ENCODE data around the gene EAF2. TPM values are rescaled to one million over a fixed set of nuclear protein-coding genes. Genes with fewer than 3 reads are reported as not detected.

The EAF2 gene
- total RNA-seq, 1 experiment from 2014 or later = 4.5 TPM

DNA sequence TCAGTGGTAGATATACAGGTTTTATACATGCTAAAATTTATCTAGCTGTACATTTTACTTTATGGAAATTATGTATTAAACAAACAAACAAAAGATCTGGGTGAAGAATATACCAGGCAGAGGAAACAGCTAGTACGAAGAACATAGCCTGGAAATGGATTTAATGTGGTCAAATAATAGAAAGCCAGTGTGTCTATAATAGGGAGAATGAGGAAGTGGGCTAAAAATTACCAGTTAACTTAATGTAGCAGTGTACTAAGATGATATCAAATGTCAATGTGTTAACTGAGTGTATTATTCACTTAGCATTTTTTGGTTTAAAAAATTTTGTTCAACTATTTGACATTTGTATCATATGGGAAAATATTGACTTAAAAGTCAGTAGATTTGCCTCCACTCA lies 36.4 kb downstream of the EAF2 start:
- CTCF ChIA-PET = interaction anchor here (0.6 kb wide), 1 partner anchor 1578 kb away, joined by 3 read pairs; the partner anchor contains the start of gene ADCY5
- BruUV-seq (replicated peaks) = no TSS peak

DNA sequence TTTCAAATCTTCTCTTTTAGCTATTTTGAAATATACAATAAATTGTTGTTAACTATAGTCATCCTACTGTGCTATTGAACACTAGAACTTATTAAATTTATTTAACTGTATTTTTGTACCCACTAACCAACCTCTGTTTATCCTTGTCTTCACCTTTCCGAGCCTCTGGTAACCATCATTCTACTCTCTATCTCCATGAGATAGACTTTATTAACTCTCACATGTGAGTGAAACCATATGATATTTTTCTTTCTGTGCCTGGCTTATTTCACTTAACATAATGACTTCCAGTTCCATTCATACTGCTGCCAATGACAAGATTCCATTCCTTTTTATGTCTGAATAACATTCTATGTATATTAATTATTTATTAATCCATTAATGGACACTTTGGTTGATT lies 43.4 kb downstream of the EAF2 start:
- Mint-ChIP-seq H3K36me3 (ENCODE audit: insufficient read depth, unreplicated experiment) (no peaks in the 10 kb centered on the region), H3K4me1 (ENCODE audit: low read depth, unreplicated experiment) (peaks cover 3% of the 10 kb centered on the region), H3K27me3 (ENCODE audit: insufficient read depth, unreplicated experiment) (no peaks in the 10 kb centered on the region), H3K9me3 (ENCODE audit: unreplicated experiment) (no peaks in the 10 kb centered on the region), H3K27ac (ENCODE audit: unreplicated experiment) (no peak overlapping the region), H3K4me3 (ENCODE audit: unreplicated experiment) (no peak overlapping the region)
- H3K9me3 ChIP-seq = no peaks in the 10 kb centered on the region
- ChIA-PET CTCF (interaction anchor here (0.6 kb wide), 1 partner anchor 381 kb away, joined by 5 read pairs; no protein-coding TSS in a partner anchor), POLR2A (no interaction called here)
- H3K27me3 ChIP-seq (replicated peaks; ENCODE audit: control insufficient read depth, insufficient read depth, low read length) = no peaks in the 10 kb centered on the region
- TF ChIP-seq, protein P1, sequence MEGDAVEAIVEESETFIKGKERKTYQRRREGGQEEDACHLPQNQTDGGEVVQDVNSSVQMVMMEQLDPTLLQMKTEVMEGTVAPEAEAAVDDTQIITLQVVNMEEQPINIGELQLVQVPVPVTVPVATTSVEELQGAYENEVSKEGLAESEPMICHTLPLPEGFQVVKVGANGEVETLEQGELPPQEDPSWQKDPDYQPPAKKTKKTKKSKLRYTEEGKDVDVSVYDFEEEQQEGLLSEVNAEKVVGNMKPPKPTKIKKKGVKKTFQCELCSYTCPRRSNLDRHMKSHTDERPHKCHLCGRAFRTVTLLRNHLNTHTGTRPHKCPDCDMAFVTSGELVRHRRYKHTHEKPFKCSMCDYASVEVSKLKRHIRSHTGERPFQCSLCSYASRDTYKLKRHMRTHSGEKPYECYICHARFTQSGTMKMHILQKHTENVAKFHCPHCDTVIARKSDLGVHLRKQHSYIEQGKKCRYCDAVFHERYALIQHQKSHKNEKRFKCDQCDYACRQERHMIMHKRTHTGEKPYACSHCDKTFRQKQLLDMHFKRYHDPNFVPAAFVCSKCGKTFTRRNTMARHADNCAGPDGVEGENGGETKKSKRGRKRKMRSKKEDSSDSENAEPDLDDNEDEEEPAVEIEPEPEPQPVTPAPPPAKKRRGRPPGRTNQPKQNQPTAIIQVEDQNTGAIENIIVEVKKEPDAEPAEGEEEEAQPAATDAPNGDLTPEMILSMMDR (IDR thresholded peaks at IDR 0.05; ENCODE audit: insufficient read depth in 1 of 2, low read depth in 1 of 2, low read length in 1 of 2, severe bottlenecking in 1 of 2, unreplicated experiment in 1 of 2) = no peak
- H3K4me1 ChIP-seq = no peaks in the 10 kb centered on the region
- DNase-seq = no peak
- H3K4me3 ChIP-seq (ENCODE audit: low read depth, low read length) = no peak overlapping the region
- intact Hi-C loops (cut with micrococcal nuclease; ENCODE audit: unreplicated experiment) = no loop called here
- H3K36me3 ChIP-seq (ENCODE audit: control insufficient read depth, insufficient read depth, low read length) = no peaks in the 10 kb centered on the region
- no TSS peak for BruUV-seq (replicated peaks)

More for the DNA sequence above, 36.4 kb downstream of the EAF2 start:
- no peaks in the 10 kb centered on the region for H3K9me3 Mint-ChIP-seq (ENCODE audit: unreplicated experiment)
- H3K4me3 Mint-ChIP-seq (ENCODE audit: unreplicated experiment) = no peak overlapping the region
- POLR2A ChIA-PET = no interaction called here
- H3K27ac Mint-ChIP-seq (ENCODE audit: unreplicated experiment) = no peak overlapping the region
- Histone ChIP-seq H3K4me1 (no peaks in the 10 kb centered on the region), H3K4me3 (ENCODE audit: low read depth, low read length) (no peak overlapping the region), H3K36me3 (ENCODE audit: control insufficient read depth, insufficient read depth, low read length) (no peaks in the 10 kb centered on the region), H3K27me3 (replicated peaks; ENCODE audit: control insufficient read depth, insufficient read depth, low read length) (no peaks in the 10 kb centered on the region), H3K9me3 (no peaks in the 10 kb centered on the region; the same call in 1 of the 2 replicates)
- DNase-seq = no peak
- no peaks in the 10 kb centered on the region for H3K4me1 Mint-ChIP-seq (ENCODE audit: low read depth, unreplicated experiment)
- H3K36me3 Mint-ChIP-seq (ENCODE audit: insufficient read depth, unreplicated experiment) = no peaks in the 10 kb centered on the region
- TF ChIP-seq, protein P1 (IDR thresholded peaks at IDR 0.05; ENCODE audit: insufficient read depth in 1 of 2, low read depth in 1 of 2, low read length in 1 of 2, severe bottlenecking in 1 of 2, unreplicated experiment in 1 of 2) = no peak
- H3K27me3 Mint-ChIP-seq (ENCODE audit: insufficient read depth, unreplicated experiment) = no peaks in the 10 kb centered on the region
- intact Hi-C loops (cut with micrococcal nuclease; ENCODE audit: unreplicated experiment) = no loop called here

DNA sequence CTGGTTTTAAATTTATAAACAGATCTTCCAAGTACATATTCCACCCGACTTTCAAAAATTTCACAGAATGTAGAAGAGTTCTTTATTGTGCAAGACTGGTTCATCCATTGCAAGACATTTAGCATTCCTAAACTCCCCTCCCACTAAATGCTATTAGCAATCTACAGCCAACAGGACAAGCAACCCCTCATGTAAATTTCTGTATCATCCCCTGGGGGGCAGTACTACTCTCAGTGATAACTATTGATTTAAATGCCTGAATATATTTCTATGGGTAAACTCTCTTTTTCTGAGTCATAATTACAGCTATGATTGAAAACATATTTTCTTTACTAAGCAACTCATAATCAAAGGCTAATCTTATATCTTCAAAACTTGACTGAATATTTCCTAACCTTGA lies 48.5 kb downstream of the EAF2 start:
- Mint-ChIP-seq H3K36me3 (ENCODE audit: insufficient read depth, unreplicated experiment) (no peaks in the 10 kb centered on the region), H3K27ac (ENCODE audit: unreplicated experiment) (no peak overlapping the region), H3K4me1 (ENCODE audit: low read depth, unreplicated experiment) (peaks cover 19% of the 10 kb centered on the region), H3K27me3 (ENCODE audit: insufficient read depth, unreplicated experiment) (no peaks in the 10 kb centered on the region), H3K9me3 (ENCODE audit: unreplicated experiment) (no peaks in the 10 kb centered on the region), H3K4me3 (ENCODE audit: unreplicated experiment) (no peak overlapping the region)
- DNase-seq = peak in 1 of 2 experiments; percentile 51
- H3K9me3 ChIP-seq = no peaks in the 10 kb centered on the region
- no peak overlapping the region for H3K4me3 ChIP-seq (ENCODE audit: low read depth, low read length)
- TF ChIP-seq, protein P1 (IDR thresholded peaks at IDR 0.05; ENCODE audit: insufficient read depth in 1 of 2, low read depth in 1 of 2, low read length in 1 of 2, severe bottlenecking in 1 of 2, unreplicated experiment in 1 of 2) = peak in 1 of 2 experiments; percentile 55
- intact Hi-C loops (cut with micrococcal nuclease; ENCODE audit: unreplicated experiment) = loop anchor here (1.0 to 2.0 kb wide), 3 partner anchors 41 to 337 kb away; no protein-coding TSS in a partner anchor
- CTCF ChIA-PET = no interaction called here
- H3K4me1 ChIP-seq = peaks cover 11% of the 10 kb centered on the region
- no peaks in the 10 kb centered on the region for H3K36me3 ChIP-seq (ENCODE audit: control insufficient read depth, insufficient read depth, low read length)
- no TSS peak for BruUV-seq (replicated peaks)
- H3K27me3 ChIP-seq (replicated peaks; ENCODE audit: control insufficient read depth, insufficient read depth, low read length) = no peaks in the 10 kb centered on the region
- POLR2A ChIA-PET = no interaction called here

All from Caco-2 (cell line).